ENCODE data around the gene FOXD1. TPM values are rescaled to one million over a fixed set of nuclear protein-coding genes. Genes with fewer than 3 reads are reported as not detected.

Gene FOXD1
- under 1 TPM in 3 of 5 donors, not detected in 2; 0.20 to 0.68 (median 0.39) TPM for total RNA-seq
- total RNA-seq (2013) = 0.09 TPM
- total RNA-seq = 0 to 0.50 (median 0.09) reads per million in 29 experiments

- Histone ChIP-seq H3K27me3 (replicated peaks in 1 of 2; ENCODE audit: control insufficient read depth in 2 of 2, extremely low read depth in 1 of 2, insufficient read depth in 2 of 2, low read length in 1 of 2) (peaks cover 40 to 63% of the 10 kb centered on the region in 2 experiments), H3K27ac (ENCODE audit: low read length) (no peak within 1 kb of the TSS), H3K4me1 (ENCODE audit: control insufficient read depth in 1 of 2, extremely low read depth in 1 of 2, insufficient read depth in 2 of 2, low read length in 2 of 2) (peaks cover 2 to 39% of the 10 kb centered on the region in 2 experiments), H3K36me3 (ENCODE audit: control insufficient read depth in 2 of 2, extremely low read depth in 1 of 2, insufficient read depth in 1 of 2, low read length in 1 of 2) (no peaks in the 10 kb centered on the region), H3K4me3 (ENCODE audit: control insufficient read depth in 1 of 2, extremely low read depth in 1 of 2, low read length in 1 of 2) (peak within 1 kb of the TSS; percentile 57 to 67), H3K9me3 (no peaks in the 10 kb centered on the region)
- DNase-seq (peak in 7 of 35 experiments; percentile 17 to 52 (median 27)), ATAC-seq (replicated peaks in 1 of 4) (peak; percentile 26 to 42 (median 36))
- Mint-ChIP-seq H3K4me3 (peak within 1 kb of the TSS; percentile 78 to 84 (median 78)), H3K9me3 (peaks cover 0 to 6% (median 0%) of the 10 kb centered on the region in 3 donors), H3K4me1 (peaks cover 15 to 29% (median 18%) of the 10 kb centered on the region in 3 donors), H3K27me3 (peaks cover 57 to 80% of the 10 kb centered on the region in 2 donors), H3K36me3 (peaks cover 10% of the 10 kb centered on the region), H3K27ac (peak within 1 kb of the TSS; percentile 11 to 52)
- POLR2A ChIA-PET = no interaction called here
- CTCF ChIA-PET = interaction anchor here (0.7 to 4.0 kb wide), 3 partner anchors 233 to 1592 kb away, joined by 4 to 27 read pairs (median 4); no protein-coding TSS in a partner anchor
- 2% methylated on average over 52 of the region's 59 CpGs for WGBS (ENCODE audit: insufficient coverage)
Measured at GRCh38 chr5:73448463-73449136, at the start of gene FOXD1. FOXD1 (minus strand) TSS chr5:73448777; CDS start chr5:73448362, 415 bp downstream.

- ATAC-seq (replicated peaks in 1 of 4) (no peak), DNase-seq (peak in 1 of 35 experiments; percentile 0)
- H3K4me1 ChIP-seq (ENCODE audit: control insufficient read depth in 1 of 2, extremely low read depth in 1 of 2, insufficient read depth in 2 of 2, low read length in 2 of 2) = peaks cover 14 to 21% of the 10 kb centered on the region in 2 experiments
- POLR2A ChIA-PET = interaction anchor here in 1 of 2 donors (0.6 to 2.5 kb wide), 3 partner anchors 14 to 506 kb away, joined by 3 to 11 read pairs (median 5); partner anchors contain the start of genes ANKRA2 and UTP15
- Mint-ChIP-seq H3K27me3 (peaks cover 13 to 17% of the 10 kb centered on the region in 2 donors), H3K27ac (peak overlapping the region; percentile 98 to 99), H3K9me3 (no peaks in the 10 kb centered on the region), H3K4me3 (peak overlapping the region; percentile 97 to 98 (median 98)), H3K4me1 (peaks cover 40 to 43% (median 42%) of the 10 kb centered on the region in 3 donors), H3K36me3 (peaks cover 25% of the 10 kb centered on the region)
- CTCF ChIA-PET = interaction anchor here (0.6 to 1.1 kb wide), 2 partner anchors 9 to 67 kb away, joined by 3 to 5 read pairs; no protein-coding TSS in a partner anchor
- H3K9me3 ChIP-seq = no peaks in the 10 kb centered on the region
- H3K27me3 ChIP-seq (replicated peaks in 1 of 2; ENCODE audit: control insufficient read depth in 2 of 2, extremely low read depth in 1 of 2, insufficient read depth in 2 of 2, low read length in 1 of 2) = peaks cover 0 to 6% of the 10 kb centered on the region in 2 experiments
- WGBS (ENCODE audit: insufficient coverage) = 89% methylated on average over 5 of the region's 16 CpGs
- peak overlapping the region; percentile 91 to 93 for H3K4me3 ChIP-seq (ENCODE audit: control insufficient read depth in 1 of 2, extremely low read depth in 1 of 2, low read length in 1 of 2)
- H3K27ac ChIP-seq (ENCODE audit: low read length) = peak overlapping the region; percentile 96
- peaks cover 0 to 17% of the 10 kb centered on the region in 2 donors for H3K36me3 ChIP-seq (ENCODE audit: control insufficient read depth in 2 of 2, extremely low read depth in 1 of 2, insufficient read depth in 1 of 2, low read length in 1 of 2)
Measured at GRCh38 chr5:73497497-73498056, 49.0 kb upstream of the FOXD1 start.

GRCh38 chr5:73496984-73497457 is 48.4 kb upstream of the FOXD1 start:
- no peak overlapping the region for H3K27ac ChIP-seq (ENCODE audit: low read length)
- CTCF ChIA-PET = interaction anchor here in 1 of 2 donors (1.1 kb wide), 2 partner anchors 43 to 68 kb away, joined by 3 to 5 read pairs; no protein-coding TSS in a partner anchor

DNA sequence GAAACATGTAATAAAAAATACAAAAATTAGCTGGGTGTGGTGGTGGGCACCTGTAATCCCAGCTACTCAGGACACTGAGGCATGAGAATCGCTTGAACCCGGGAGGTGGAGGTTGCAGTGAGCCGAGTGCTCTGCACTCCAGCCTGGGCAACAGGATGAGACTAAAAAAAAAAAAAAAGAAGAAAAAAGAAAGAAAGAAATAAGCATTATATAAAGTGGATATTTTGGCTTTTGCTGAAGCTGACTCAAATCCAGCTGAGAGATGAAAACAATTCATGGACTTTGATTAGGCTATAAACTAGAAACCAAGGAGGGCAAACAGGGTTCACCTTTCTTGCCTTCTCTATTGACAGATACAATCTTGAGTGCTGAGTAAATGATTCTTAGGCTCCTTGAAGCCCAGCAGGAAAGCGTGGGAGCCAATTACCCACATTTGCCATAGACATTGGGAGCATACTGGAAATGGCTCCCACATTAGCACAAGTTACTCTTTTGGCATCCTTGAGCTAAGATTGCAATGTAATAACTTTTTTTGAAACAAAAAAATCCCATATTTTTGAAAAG is 47.3 kb upstream of the FOXD1 start:
- Histone ChIP-seq H3K9me3 (no peaks in the 10 kb centered on the region), H3K27me3 (replicated peaks in 1 of 2; ENCODE audit: control insufficient read depth in 2 of 2, extremely low read depth in 1 of 2, insufficient read depth in 2 of 2, low read length in 1 of 2) (peaks cover 2 to 6% of the 10 kb centered on the region in 2 experiments), H3K36me3 (ENCODE audit: control insufficient read depth in 2 of 2, extremely low read depth in 1 of 2, insufficient read depth in 1 of 2, low read length in 1 of 2) (peaks cover 0 to 4% of the 10 kb centered on the region in 2 donors), H3K4me3 (ENCODE audit: control insufficient read depth in 1 of 2, extremely low read depth in 1 of 2, low read length in 1 of 2) (no peak overlapping the region), H3K27ac (ENCODE audit: low read length) (no peak overlapping the region), H3K4me1 (ENCODE audit: control insufficient read depth in 1 of 2, extremely low read depth in 1 of 2, insufficient read depth in 2 of 2, low read length in 2 of 2) (peaks cover 14 to 17% of the 10 kb centered on the region in 2 experiments)
- H3K9me3 Mint-ChIP-seq = no peaks in the 10 kb centered on the region
- peaks cover 27 to 31% (median 29%) of the 10 kb centered on the region in 3 donors for H3K4me1 Mint-ChIP-seq
- H3K36me3 Mint-ChIP-seq = peaks cover 12% of the 10 kb centered on the region
- ChIA-PET CTCF (interaction anchor here in 1 of 2 donors (0.7 to 1.1 kb wide), 2 partner anchors 18 to 42 kb away, joined by 3 to 5 read pairs; no protein-coding TSS in a partner anchor), POLR2A (interaction anchor here in 1 of 2 donors (0.7 kb wide), 1 partner anchor 63 kb away, joined by 5 read pairs; no protein-coding TSS in a partner anchor)
- H3K4me3 Mint-ChIP-seq = no peak overlapping the region
- no peak for DNase-seq
- no peak for ATAC-seq (replicated peaks in 1 of 4)
- H3K27ac Mint-ChIP-seq = no peak overlapping the region
- 80% methylated on average over 1 of the region's 4 CpGs for WGBS (ENCODE audit: insufficient coverage)
- peaks cover 26 to 27% of the 10 kb centered on the region in 2 donors for H3K27me3 Mint-ChIP-seq

More at GRCh38 chr5:73496984-73497457, 48.4 kb upstream of the FOXD1 start:
- H3K27me3 ChIP-seq (replicated peaks in 1 of 2; ENCODE audit: control insufficient read depth in 2 of 2, extremely low read depth in 1 of 2, insufficient read depth in 2 of 2, low read length in 1 of 2) = peaks cover 0 to 6% of the 10 kb centered on the region in 2 experiments
- ATAC-seq (replicated peaks in 1 of 4) = no peak
- Mint-ChIP-seq H3K4me1 (peaks cover 35 to 38% (median 37%) of the 10 kb centered on the region in 3 donors), H3K27ac (peak overlapping the region in 1 of 2 donors; percentile 98), H3K9me3 (no peaks in the 10 kb centered on the region), H3K4me3 (peak overlapping the region; percentile 97 to 98 (median 98)), H3K27me3 (peaks cover 17 to 20% of the 10 kb centered on the region in 2 donors), H3K36me3 (peaks cover 19% of the 10 kb centered on the region)
- H3K4me1 ChIP-seq (ENCODE audit: control insufficient read depth in 1 of 2, extremely low read depth in 1 of 2, insufficient read depth in 2 of 2, low read length in 2 of 2) = peaks cover 14 to 21% of the 10 kb centered on the region in 2 experiments
- H3K36me3 ChIP-seq (ENCODE audit: control insufficient read depth in 2 of 2, extremely low read depth in 1 of 2, insufficient read depth in 1 of 2, low read length in 1 of 2) = peaks cover 0 to 12% of the 10 kb centered on the region in 2 donors
- WGBS (ENCODE audit: insufficient coverage) = no CpG with 5 or more reads among the region's 1 CpG
- no peak overlapping the region for H3K4me3 ChIP-seq (ENCODE audit: control insufficient read depth in 1 of 2, extremely low read depth in 1 of 2, low read length in 1 of 2)
- POLR2A ChIA-PET = no interaction called here
- no peaks in the 10 kb centered on the region for H3K9me3 ChIP-seq
- DNase-seq = peak in 1 of 35 experiments; percentile 15

DNA sequence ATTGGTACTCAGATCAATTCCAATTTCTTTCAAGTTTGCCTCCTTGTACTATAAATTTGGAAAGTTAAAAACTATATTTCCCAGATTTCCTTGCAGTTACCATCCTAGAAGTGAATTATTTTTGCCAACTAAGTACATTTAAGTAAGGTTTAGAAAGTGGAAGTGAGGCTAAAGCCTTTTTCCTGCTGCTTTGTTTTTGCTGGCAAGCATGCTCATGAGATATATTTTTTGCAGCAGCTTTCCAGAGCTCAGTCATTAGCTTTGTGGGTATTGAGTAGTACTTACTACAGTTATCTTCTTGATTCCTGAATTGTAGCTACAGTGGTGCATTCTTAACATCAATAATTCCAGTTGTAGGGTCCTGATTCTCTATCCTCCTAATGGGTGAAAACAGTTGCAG is 46.1 kb upstream of the FOXD1 start:
- Mint-ChIP-seq H3K27me3 (peaks cover 27 to 29% of the 10 kb centered on the region in 2 donors), H3K9me3 (no peaks in the 10 kb centered on the region), H3K36me3 (peaks cover 8% of the 10 kb centered on the region), H3K27ac (no peak overlapping the region), H3K4me1 (peaks cover 16 to 20% (median 19%) of the 10 kb centered on the region in 3 donors), H3K4me3 (no peak overlapping the region)
- ATAC-seq (replicated peaks in 1 of 4) (no peak), DNase-seq (no peak)
- Histone ChIP-seq H3K9me3 (no peaks in the 10 kb centered on the region), H3K27me3 (replicated peaks in 1 of 2; ENCODE audit: control insufficient read depth in 2 of 2, extremely low read depth in 1 of 2, insufficient read depth in 2 of 2, low read length in 1 of 2) (peaks cover 5 to 6% of the 10 kb centered on the region in 2 experiments), H3K4me3 (ENCODE audit: control insufficient read depth in 1 of 2, extremely low read depth in 1 of 2, low read length in 1 of 2) (no peak overlapping the region), H3K27ac (ENCODE audit: low read length) (no peak overlapping the region), H3K36me3 (ENCODE audit: control insufficient read depth in 2 of 2, extremely low read depth in 1 of 2, insufficient read depth in 1 of 2, low read length in 1 of 2) (no peaks in the 10 kb centered on the region), H3K4me1 (ENCODE audit: control insufficient read depth in 1 of 2, extremely low read depth in 1 of 2, insufficient read depth in 2 of 2, low read length in 2 of 2) (peaks cover 9 to 14% of the 10 kb centered on the region in 2 experiments)
- POLR2A ChIA-PET = no interaction called here
- CTCF ChIA-PET = no interaction called here

GRCh38 chr5:73493421-73493820 is 44.8 kb upstream of the FOXD1 start:
- Histone ChIP-seq H3K4me3 (ENCODE audit: control insufficient read depth in 1 of 2, extremely low read depth in 1 of 2, low read length in 1 of 2) (no peak overlapping the region), H3K9me3 (no peaks in the 10 kb centered on the region), H3K27ac (ENCODE audit: low read length) (no peak overlapping the region), H3K36me3 (ENCODE audit: control insufficient read depth in 2 of 2, extremely low read depth in 1 of 2, insufficient read depth in 1 of 2, low read length in 1 of 2) (no peaks in the 10 kb centered on the region), H3K4me1 (ENCODE audit: control insufficient read depth in 1 of 2, extremely low read depth in 1 of 2, insufficient read depth in 2 of 2, low read length in 2 of 2) (peaks cover 0 to 7% of the 10 kb centered on the region in 2 experiments), H3K27me3 (replicated peaks in 1 of 2; ENCODE audit: control insufficient read depth in 2 of 2, extremely low read depth in 1 of 2, insufficient read depth in 2 of 2, low read length in 1 of 2) (peaks cover 5 to 6% of the 10 kb centered on the region in 2 experiments)
- Mint-ChIP-seq H3K27ac (no peak overlapping the region), H3K4me3 (no peak overlapping the region), H3K36me3 (no peaks in the 10 kb centered on the region), H3K27me3 (peaks cover 29 to 32% of the 10 kb centered on the region in 2 donors), H3K4me1 (peaks cover 7 to 13% (median 11%) of the 10 kb centered on the region in 3 donors), H3K9me3 (no peaks in the 10 kb centered on the region)
- WGBS (ENCODE audit: insufficient coverage) = 88% methylated on average over 2 of the region's 3 CpGs
- ATAC-seq (replicated peaks in 1 of 4) (no peak), DNase-seq (no peak)
- ChIA-PET POLR2A (no interaction called here), CTCF (no interaction called here)
